B cell (primary cell): Measurements from ENCODE around the gene CAMK2B. TPM values are rescaled to one million over a fixed set of nuclear protein-coding genes. Genes with fewer than 3 reads are reported as not detected.

Experiments used
- ATAC-seq: fragments of 200-7000 bp; cut with Tn5 transposase; one replicate; pipeline ENCODE4 v1.10.0; 2021; ENCODE audit warnings: low read depth, mild to moderate bottlenecking, moderate number of reproducible peaks, moderate library complexity
- CTCF ChIA-PET: fragments of 350-600 bp; sonication (Branson Sonifier 250); formaldehyde crosslinking; loops from one replicate; lab custom pipeline; 2021; ENCODE audit warnings: antibody characterized with exemption, inconsistent platforms; lab: Charles Lee
- POLR2A ChIA-PET: fragments of 350-600 bp; sonication (Branson Sonifier 250); formaldehyde crosslinking; loops from one replicate; lab custom pipeline; 2021; ENCODE audit warnings: antibody characterized with exemption; lab: Charles Lee
- DNase-seq: peaks from one replicate; pipeline ENCODE4 v3.0.0; 2013
- H2AFZ ChIP-seq: 2 replicates; pipeline ENCODE4 v1.6.1; 2012; ENCODE audit warnings: mild to moderate bottlenecking, low read depth, low read length; ENCODE audit not compliant: insufficient read depth, poor library complexity, severe bottlenecking
- H3K27ac ChIP-seq, 2 donors: 1 replicate in 1 of 2; 2 replicates in 1 of 2; pipeline ENCODE4 v1.5.1; 2012 to 2013; ENCODE audit warnings: low read length in 2 of 2, mild to moderate bottlenecking in 2 of 2, moderate library complexity in 1 of 2
- H3K27me3 ChIP-seq, 4 experiments: fragments of 200-600 bp in 1 of 4; sonication (generic) in 1 of 4; replicated peaks in 1 of 4; 1 replicate in 2 of 4; 2 replicates in 2 of 4; pipeline versions ENCODE4 v1.6.1 to v1.7.0; 2013 to 2016; ENCODE audit warnings: low read length in 3 of 4, mild to moderate bottlenecking in 2 of 4, mixed read lengths in 1 of 4, moderate library complexity in 1 of 4; ENCODE audit not compliant: insufficient read depth in 4 of 4, control insufficient read depth in 3 of 4; ENCODE audit errors: control extremely low read depth in 1 of 4
- H3K36me3 ChIP-seq, 2 experiments: replicated peaks in 1 of 2; 1 replicate in 1 of 2; 2 replicates in 1 of 2; pipeline versions ENCODE4 v1.6.1 to v1.7.1; 2013; ENCODE audit warnings: low read length in 1 of 2; ENCODE audit not compliant: insufficient read depth in 2 of 2, control insufficient read depth in 1 of 2; ENCODE audit errors: control extremely low read depth in 1 of 2, extremely low read depth in 1 of 2
- H3K4me1 ChIP-seq, 2 donors: fragments of 200-600 bp in 1 of 2; sonication (generic) in 1 of 2; 1 replicate in 1 of 2; 2 replicates in 1 of 2; pipeline versions ENCODE4 v1.5.1 to v1.6.1; 2013 to 2017; ENCODE audit warnings: low read length in 2 of 2; ENCODE audit not compliant: control insufficient read depth in 2 of 2, insufficient read depth in 2 of 2
- H3K4me2 ChIP-seq: replicated peaks from 2 replicates; pipeline ENCODE3; 2012; ENCODE audit warnings: mild to moderate bottlenecking, low read depth, low read length; ENCODE audit not compliant: poor library complexity, severe bottlenecking
- H3K4me3 ChIP-seq, 5 experiments: fragments of 200-600 bp in 1 of 5; sonication (generic) in 1 of 5; 1 replicate in 3 of 5; 2 replicates in 2 of 5; pipeline versions ENCODE4 v1.5.1 to v1.7.0; 2011 to 2016; ENCODE audit warnings: low read length in 4 of 5, mild to moderate bottlenecking in 4 of 5, low read depth in 2 of 5, control low read depth in 1 of 5, moderate library complexity in 1 of 5; ENCODE audit not compliant: insufficient read depth in 1 of 5; ENCODE audit errors: control extremely low read depth in 1 of 5, extremely low read depth in 1 of 5
- H3K79me2 ChIP-seq: fragments of 200-600 bp; sonication (generic); one replicate; pipeline ENCODE4 v1.6.0; 2016; ENCODE audit warnings: low read length; ENCODE audit not compliant: control insufficient read depth, insufficient read depth
- H3K9ac ChIP-seq: fragments of 200-600 bp; sonication (generic); 2 replicates; pipeline ENCODE4 v1.6.1; 2017; ENCODE audit warnings: mild to moderate bottlenecking, low read length, moderate library complexity
- H3K9me3 ChIP-seq, 3 donors: one replicate each; pipeline versions ENCODE4 v1.6.1 to v1.7.1; 2013; ENCODE audit warnings: low read length in 2 of 3; ENCODE audit not compliant: control insufficient read depth in 2 of 3, insufficient read depth in 1 of 3; ENCODE audit errors: control extremely low read depth in 1 of 3
- H4K20me1 ChIP-seq: 2 replicates; pipeline ENCODE4 v1.6.0; 2012; ENCODE audit warnings: mild to moderate bottlenecking, low read length; ENCODE audit not compliant: insufficient read depth, control insufficient read depth, poor library complexity, severe bottlenecking
- H3K27ac Mint-ChIP-seq: one replicate; pipeline ENCODE4 v1.8.0; 2021; ENCODE audit warnings: mixed read lengths
- H3K27me3 Mint-ChIP-seq: one replicate; pipeline ENCODE4 v1.8.0; 2021; ENCODE audit warnings: mixed read lengths
- H3K4me1 Mint-ChIP-seq: one replicate; pipeline ENCODE4 v1.8.0; 2021; ENCODE audit warnings: mixed read lengths
- H3K4me3 Mint-ChIP-seq: one replicate; pipeline ENCODE4 v1.8.0; 2021; ENCODE audit warnings: mixed read lengths
- H3K9me3 Mint-ChIP-seq: one replicate; pipeline ENCODE4 v1.8.0; 2022; ENCODE audit warnings: mixed read lengths; ENCODE audit not compliant: insufficient read depth
- EZH2 ChIP-seq: IDR thresholded peaks from 2 replicates; pipeline ENCODE4 v1.6.1; 2012; ENCODE audit warnings: borderline replicate concordance, low read depth, mild to moderate bottlenecking, moderate library complexity, low read length; ENCODE audit not compliant: insufficient read depth, poor library complexity, severe bottlenecking
- WGBS: methylation state at CpG from one replicate; pipeline ENCODE4 v1.1.5; 2013; ENCODE audit warnings: missing lambda C conversion rate; ENCODE audit not compliant: insufficient coverage; 5-methylcytosine and 5-hydroxymethylcytosine counted together
- intact Hi-C: fragments of 100-400 bp; cut with micrococcal nuclease; formaldehyde crosslinking; loops from one replicate; pipeline ENCODE4 v1.10.0; 2022
- polyA plus RNA-seq: library from polyadenylated mRNA; depleted of rRNA; stranded (reverse); fragments of >200 nt; gene quantifications from 2 replicates; pipeline ENCODE4 v1.2.3, GENCODE V29; 2012
- total RNA-seq, 2 donors: library from RNA; stranded (reverse); fragments of 120-200 nt in 1 of 2; gene quantifications; 1 replicate in 1 of 2; 2 replicates in 1 of 2; pipeline versions ENCODE4 v1.2.3 to v1.2.4, GENCODE V29; 2013 to 2022
- TF ChIP-seq, protein P1 (sequence below): fragments of 200-600 bp; IDR thresholded peaks from one replicate; pipeline ENCODE4 v1.8.0; 2022; ENCODE audit warnings: antibody characterized with exemption, mild to moderate bottlenecking

Gene CAMK2B
- total and polyA plus RNA-seq, 2 donors (not counting 1 experiment from before 2014, with no cell fraction given): 0.42 TPM; not detected in 1

DNA sequence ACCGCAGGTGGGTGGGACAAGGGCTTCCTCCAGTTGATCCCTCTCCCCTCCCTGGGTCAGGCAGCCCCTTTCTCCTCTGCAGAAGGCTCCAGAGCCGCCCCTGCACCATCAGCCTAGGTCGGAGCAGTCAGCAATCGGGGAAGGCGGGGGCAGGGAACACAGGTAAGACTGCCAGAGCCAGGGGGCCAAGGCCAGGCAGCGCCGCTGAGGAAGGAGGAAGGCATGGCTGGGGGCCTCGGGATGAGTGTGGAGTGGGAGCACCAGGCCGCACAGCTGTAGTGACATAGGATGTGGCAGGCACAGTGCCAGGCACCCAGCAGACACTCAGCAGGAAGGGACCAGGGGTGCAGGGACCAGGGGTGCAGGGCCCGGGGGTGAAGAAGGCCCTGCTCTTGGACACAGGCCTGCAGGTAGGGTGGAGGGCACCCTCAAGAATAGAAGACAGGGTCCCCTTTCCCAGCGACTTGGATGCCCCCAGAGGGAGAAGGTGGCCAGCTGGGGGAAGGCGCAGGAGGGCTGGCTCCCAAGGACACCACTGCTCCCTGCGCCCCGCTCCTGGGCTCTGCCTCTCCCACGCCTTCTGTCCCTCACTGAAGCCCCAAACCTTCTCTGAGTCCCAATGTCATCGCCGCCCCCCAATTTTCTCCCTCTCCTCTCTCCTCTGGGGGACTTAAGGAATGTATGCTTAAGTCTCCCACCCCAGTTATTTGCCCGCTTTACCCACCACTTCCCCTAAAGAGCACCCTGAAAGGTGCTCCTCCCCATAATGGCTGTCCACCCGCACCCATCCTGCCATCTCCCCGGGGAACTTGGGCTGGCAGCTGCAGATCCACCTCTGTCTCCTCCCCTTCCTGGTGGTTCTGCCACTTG is 38.5 kb downstream of the CAMK2B start:
- Histone ChIP-seq H2AFZ (no peak overlapping the region), H3K36me3 (no peaks in the 10 kb centered on the region), H3K9me3 (no peaks in the 10 kb centered on the region), H4K20me1 (no peaks in the 10 kb centered on the region), H3K4me3 (no peak overlapping the region), H3K27ac (no peak overlapping the region), H3K4me1 (peaks cover 0 to 7% of the 10 kb centered on the region in 2 donors), H3K27me3 (peaks cover 0 to 6% (median 2%) of the 10 kb centered on the region in 4 experiments), H3K4me2 (no peak overlapping the region), H3K9ac (no peak overlapping the region), H3K79me2 (no peaks in the 10 kb centered on the region)
- ATAC-seq (no peak), DNase-seq (peak; percentile 34)
- WGBS: 83% methylated on average over 17 of the region's 20 CpGs
- Mint-ChIP-seq H3K4me3 (no peak overlapping the region), H3K27ac (no peak overlapping the region), H3K27me3 (peaks cover 8% of the 10 kb centered on the region), H3K4me1 (peaks cover 11% of the 10 kb centered on the region), H3K9me3 (no peaks in the 10 kb centered on the region)
- ChIA-PET POLR2A (no interaction called here), CTCF (interaction anchor here (1.0 kb wide), 1 partner anchor 46 kb away, joined by 3 read pairs; no protein-coding TSS in a partner anchor)
- TF ChIP-seq, protein P1, sequence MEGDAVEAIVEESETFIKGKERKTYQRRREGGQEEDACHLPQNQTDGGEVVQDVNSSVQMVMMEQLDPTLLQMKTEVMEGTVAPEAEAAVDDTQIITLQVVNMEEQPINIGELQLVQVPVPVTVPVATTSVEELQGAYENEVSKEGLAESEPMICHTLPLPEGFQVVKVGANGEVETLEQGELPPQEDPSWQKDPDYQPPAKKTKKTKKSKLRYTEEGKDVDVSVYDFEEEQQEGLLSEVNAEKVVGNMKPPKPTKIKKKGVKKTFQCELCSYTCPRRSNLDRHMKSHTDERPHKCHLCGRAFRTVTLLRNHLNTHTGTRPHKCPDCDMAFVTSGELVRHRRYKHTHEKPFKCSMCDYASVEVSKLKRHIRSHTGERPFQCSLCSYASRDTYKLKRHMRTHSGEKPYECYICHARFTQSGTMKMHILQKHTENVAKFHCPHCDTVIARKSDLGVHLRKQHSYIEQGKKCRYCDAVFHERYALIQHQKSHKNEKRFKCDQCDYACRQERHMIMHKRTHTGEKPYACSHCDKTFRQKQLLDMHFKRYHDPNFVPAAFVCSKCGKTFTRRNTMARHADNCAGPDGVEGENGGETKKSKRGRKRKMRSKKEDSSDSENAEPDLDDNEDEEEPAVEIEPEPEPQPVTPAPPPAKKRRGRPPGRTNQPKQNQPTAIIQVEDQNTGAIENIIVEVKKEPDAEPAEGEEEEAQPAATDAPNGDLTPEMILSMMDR: no peak
- no peak for TF ChIP-seq EZH2
- intact Hi-C loops: no loop called here

DNA sequence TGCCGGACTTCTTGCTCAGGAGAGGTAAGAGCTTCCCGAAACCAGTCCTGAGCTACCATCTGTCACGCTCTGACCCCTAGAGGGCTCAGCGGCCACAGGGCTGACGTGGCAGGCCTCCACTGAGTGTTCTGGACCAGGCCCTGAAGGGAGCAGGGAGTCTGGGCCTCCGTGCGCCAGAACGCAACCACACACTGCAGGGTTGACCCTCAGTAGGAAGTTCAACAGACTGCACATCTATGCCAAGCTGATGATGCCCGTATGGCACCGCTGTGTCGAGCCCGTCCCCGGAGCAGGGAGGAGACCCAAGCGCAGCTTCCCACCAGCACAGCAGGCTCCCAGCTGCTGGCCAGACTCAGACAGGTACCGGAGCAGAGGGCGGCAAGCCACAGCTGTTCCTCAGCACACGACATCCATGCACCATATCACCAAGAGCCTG is 39.2 kb downstream of the CAMK2B start:
- Histone ChIP-seq H3K9ac (no peak overlapping the region), H3K4me3 (no peak overlapping the region), H3K9me3 (no peaks in the 10 kb centered on the region), H3K27ac (no peak overlapping the region), H3K4me1 (peaks cover 0 to 7% of the 10 kb centered on the region in 2 donors), H4K20me1 (no peaks in the 10 kb centered on the region), H3K79me2 (no peaks in the 10 kb centered on the region), H3K4me2 (no peak overlapping the region), H2AFZ (no peak overlapping the region), H3K36me3 (no peaks in the 10 kb centered on the region), H3K27me3 (peaks cover 0 to 4% (median under 1%) of the 10 kb centered on the region in 4 experiments)
- Mint-ChIP-seq H3K4me3 (no peak overlapping the region), H3K4me1 (peaks cover 11% of the 10 kb centered on the region), H3K9me3 (no peaks in the 10 kb centered on the region), H3K27me3 (peaks cover 8% of the 10 kb centered on the region), H3K27ac (no peak overlapping the region)
- intact Hi-C loops: no loop called here
- no peak for DNase-seq
- ChIA-PET CTCF (interaction anchor here (1.0 kb wide), 1 partner anchor 46 kb away, joined by 3 read pairs; no protein-coding TSS in a partner anchor), POLR2A (no interaction called here)
- 94% methylated on average over 15 of the region's 17 CpGs for WGBS
- TF ChIP-seq EZH2: no peak
- TF ChIP-seq, protein P1: no peak
- ATAC-seq: no peak
